Ramos (cell line): ENCODE measurements around the gene GAB2.

Source experiments
- in situ Hi-C: fragments of 300-500 bp; cut with MboI; formaldehyde crosslinking; loops from one replicate; pipeline ENCODE4 v1.14.3; 2022; ENCODE audit warnings: low sequenced_read_pairs; ENCODE audit not compliant: unreplicated experiment

Gene GAB2

DNA sequence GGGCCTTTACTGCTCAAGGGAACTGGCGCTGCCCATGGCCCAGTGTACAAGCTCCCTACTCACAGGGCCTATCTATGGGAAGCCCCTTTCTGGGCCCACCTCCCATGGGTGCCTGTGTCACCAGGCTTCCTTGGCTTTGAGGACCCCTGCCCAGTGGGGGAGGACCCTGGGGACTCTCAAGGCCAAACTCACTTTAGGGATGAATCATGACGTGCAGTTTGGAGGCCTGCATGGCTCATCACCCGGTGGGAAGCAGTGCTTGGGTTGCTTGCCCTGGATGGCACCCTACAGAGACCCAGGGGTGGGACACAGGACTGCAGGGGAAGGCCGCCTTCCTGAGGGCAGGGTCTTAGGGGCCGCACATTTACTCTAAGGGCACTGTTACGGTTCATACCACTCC, 245.7 kb downstream of the GAB2 start:
- in situ Hi-C loops, result no loop called here

GRCh38 chr11:78170874-78171549, 246.6 kb downstream of the GAB2 start:
- in situ Hi-C loops, result no loop called here

GRCh38 chr11:78170413-78170812, 247.2 kb downstream of the GAB2 start:
- in situ Hi-C loops, result no loop called here

DNA sequence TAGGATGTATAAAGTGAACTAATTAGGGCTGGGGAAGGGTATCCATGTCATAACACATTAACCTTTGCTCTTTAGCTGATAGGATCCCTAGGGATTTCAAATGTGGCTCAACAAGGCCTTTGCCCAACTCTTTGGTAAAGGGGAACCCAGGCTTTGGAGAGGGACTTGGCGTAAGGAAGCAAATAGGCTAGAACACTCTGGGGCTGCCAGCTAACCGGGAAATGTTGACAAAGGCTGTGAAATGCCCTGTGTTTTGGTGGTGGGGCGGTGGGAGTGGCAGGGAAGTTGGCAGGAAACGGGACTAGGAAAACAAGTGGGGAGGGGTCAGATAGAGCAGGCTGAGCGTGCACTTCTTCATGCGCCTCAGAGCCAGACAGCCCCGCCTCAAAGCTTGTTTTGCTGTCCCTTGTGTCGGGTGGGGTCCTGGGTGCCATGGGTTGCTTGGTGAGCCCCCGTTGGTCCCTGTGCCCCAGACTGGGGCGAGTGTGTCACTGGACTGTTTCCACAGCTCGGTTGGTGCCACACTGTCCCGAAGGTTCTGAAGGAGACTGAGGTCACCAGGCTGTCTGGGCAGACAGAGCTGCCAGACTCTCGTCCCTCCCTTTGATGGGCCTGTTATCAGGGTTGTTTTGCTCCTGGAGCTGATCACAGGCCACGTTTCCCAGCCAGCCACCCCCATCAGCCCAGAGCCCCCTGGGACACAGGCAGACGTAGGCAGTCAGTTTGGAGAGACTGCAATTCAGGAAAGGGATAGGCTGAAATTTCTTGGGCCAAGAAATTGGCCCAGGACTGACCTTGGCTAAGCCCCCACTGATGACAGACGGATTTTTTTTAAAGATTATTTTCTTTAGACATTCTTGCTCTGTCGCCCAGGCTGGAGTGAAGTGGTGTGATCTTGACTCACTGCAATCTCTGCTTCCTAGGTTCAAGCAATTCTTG, 248.8 kb downstream of the GAB2 start:
- in situ Hi-C loops, result no loop called here

DNA sequence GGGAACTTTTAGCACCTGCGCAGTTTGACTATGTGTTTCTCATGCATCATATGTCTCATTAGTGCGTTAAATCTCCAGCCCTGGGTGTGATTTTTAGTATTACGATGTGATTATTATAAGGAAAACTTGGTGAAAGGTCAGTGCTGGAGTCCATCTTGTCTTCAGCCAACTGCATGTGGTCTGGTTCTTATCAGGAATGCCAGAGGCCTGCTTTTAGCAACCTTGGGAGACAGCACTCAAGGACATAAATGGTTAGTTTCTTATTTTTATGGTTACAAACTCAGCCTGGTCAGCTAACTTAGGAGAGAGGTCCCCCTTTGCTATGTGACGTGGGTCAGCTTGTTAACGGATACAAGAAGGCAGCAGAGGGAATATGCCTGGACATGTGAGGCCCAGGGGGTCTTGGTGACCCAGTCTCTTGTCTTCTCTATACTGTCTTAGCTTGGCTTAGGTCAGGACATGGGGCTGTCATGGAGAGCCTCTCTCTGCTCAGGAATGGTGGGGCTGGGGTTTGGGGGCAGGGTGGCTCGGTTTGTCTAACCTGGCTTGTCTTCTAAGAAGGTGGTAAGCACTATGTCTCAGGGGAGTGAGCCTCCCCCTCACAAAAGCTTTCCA, 250.7 kb downstream of the GAB2 start:
- in situ Hi-C loops, result no loop called here
